ENCODE data around the gene H2BK1. TPM values are rescaled to one million over a fixed set of nuclear protein-coding genes. Genes with fewer than 3 reads are reported as not detected.

Gene H2BK1
- total RNA-seq, 1 donor from 2014 or later, result not detected

DNA sequence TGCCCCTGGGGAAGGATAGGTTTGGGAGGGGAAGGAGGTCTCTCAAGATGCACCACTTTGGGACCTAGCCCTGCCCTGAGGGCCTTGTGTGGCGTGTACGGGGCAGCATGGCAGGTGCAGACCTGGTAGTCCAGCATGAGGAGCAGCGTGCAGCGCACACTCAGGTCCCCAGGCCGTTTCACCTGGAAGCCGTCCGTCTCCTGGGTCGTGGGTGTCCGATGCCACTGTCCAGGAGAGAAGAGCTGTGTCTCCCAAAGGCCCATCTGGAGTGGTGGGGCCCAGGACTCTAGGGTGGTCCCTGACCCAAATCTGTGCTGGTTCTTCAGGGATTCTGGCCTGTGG, 31.4 kb upstream of the H2BK1 start:
- TF ChIP-seq CTCF (IDR thresholded peaks at IDR 0.05; ENCODE audit: borderline replicate concordance), result no peak
- H3K36me3 ChIP-seq, result peaks cover 51% of the 10 kb centered on the region
- H3K9me3 ChIP-seq (replicated peaks), result no peaks in the 10 kb centered on the region
- H3K27me3 ChIP-seq (ENCODE audit: low read depth), result peaks cover 22% of the 10 kb centered on the region
- H3K4me1 ChIP-seq, result peaks cover 58% of the 10 kb centered on the region
- intact Hi-C loops (cut with micrococcal nuclease), result no loop called here
- no peak for DNase-seq
- H3K27ac ChIP-seq (replicated peaks), result peak overlapping the region; percentile 74
- no peak overlapping the region for H3K4me3 ChIP-seq

GRCh38 chr7:151240942-151241754, 30.9 kb upstream of the H2BK1 start:
- DNase-seq, result no peak
- Histone ChIP-seq H3K27ac (replicated peaks) (peak overlapping the region; percentile 74), H3K4me1 (peaks cover 52% of the 10 kb centered on the region), H3K27me3 (ENCODE audit: low read depth) (peaks cover 16% of the 10 kb centered on the region), H3K36me3 (peaks cover 57% of the 10 kb centered on the region), H3K9me3 (replicated peaks) (no peaks in the 10 kb centered on the region), H3K4me3 (no peak overlapping the region)
- no peak for TF ChIP-seq CTCF (IDR thresholded peaks at IDR 0.05; ENCODE audit: borderline replicate concordance)
- intact Hi-C loops (cut with micrococcal nuclease), result no loop called here

GRCh38 chr7:151240536-151240935, 30.2 kb upstream of the H2BK1 start:
- Histone ChIP-seq H3K27me3 (ENCODE audit: low read depth) (peaks cover 10% of the 10 kb centered on the region), H3K9me3 (replicated peaks) (no peaks in the 10 kb centered on the region), H3K4me1 (peaks cover 48% of the 10 kb centered on the region), H3K36me3 (peaks cover 62% of the 10 kb centered on the region), H3K4me3 (no peak overlapping the region), H3K27ac (replicated peaks) (peak overlapping the region; percentile 74)
- intact Hi-C loops (cut with micrococcal nuclease), result no loop called here
- DNase-seq, result no peak
- TF ChIP-seq CTCF (IDR thresholded peaks at IDR 0.05; ENCODE audit: borderline replicate concordance), result no peak

DNA sequence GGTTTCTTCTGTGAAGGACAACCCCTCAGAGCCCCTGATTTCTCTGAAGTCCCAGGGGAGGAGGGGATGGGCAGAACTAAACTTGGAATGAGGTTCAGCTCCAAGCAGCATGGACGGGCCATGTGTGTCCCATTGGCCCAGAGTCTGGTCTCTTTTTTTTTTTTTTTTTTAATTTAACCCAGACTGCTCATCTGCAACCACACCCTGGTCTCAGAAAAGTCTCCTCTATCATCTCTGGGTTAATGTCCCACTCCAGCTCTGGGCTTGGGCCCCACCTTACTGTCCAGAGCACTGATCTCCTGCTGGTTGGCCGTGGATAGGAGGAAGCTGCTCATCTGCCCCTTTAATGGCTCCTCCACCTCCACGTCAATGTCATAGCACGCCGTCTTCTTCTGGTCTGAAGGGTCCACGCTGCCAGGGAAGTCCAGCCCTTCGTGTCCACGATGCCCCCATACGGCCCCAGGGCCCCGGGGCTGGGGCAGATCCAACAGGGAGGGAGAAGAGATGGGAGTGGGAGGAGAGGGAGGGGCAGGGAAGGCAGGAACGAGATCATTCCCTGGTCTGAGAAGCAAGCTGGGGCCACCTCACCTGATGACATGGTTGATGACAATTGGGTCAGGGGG, 29.7 kb upstream of the H2BK1 start:
- H3K4me3 ChIP-seq, result no peak overlapping the region
- peaks cover 48% of the 10 kb centered on the region for H3K4me1 ChIP-seq
- TF ChIP-seq CTCF (IDR thresholded peaks at IDR 0.05; ENCODE audit: borderline replicate concordance), result no peak
- peaks cover 67% of the 10 kb centered on the region for H3K36me3 ChIP-seq
- H3K27ac ChIP-seq (replicated peaks), result peak overlapping the region; percentile 74
- no peak for DNase-seq
- H3K27me3 ChIP-seq (ENCODE audit: low read depth), result peaks cover 4% of the 10 kb centered on the region
- no peaks in the 10 kb centered on the region for H3K9me3 ChIP-seq (replicated peaks)
- intact Hi-C loops (cut with micrococcal nuclease), result no loop called here

- intact Hi-C loops (cut with micrococcal nuclease), result no loop called here
- no peak for TF ChIP-seq CTCF (IDR thresholded peaks at IDR 0.05; ENCODE audit: borderline replicate concordance)
- DNase-seq, result no peak
- peak overlapping the region; percentile 74 for H3K27ac ChIP-seq (replicated peaks)
- H3K36me3 ChIP-seq, result peaks cover 67% of the 10 kb centered on the region
- no peaks in the 10 kb centered on the region for H3K27me3 ChIP-seq (ENCODE audit: low read depth)
- no peaks in the 10 kb centered on the region for H3K9me3 ChIP-seq (replicated peaks)
- H3K4me3 ChIP-seq, result no peak overlapping the region
- H3K4me1 ChIP-seq, result peaks cover 48% of the 10 kb centered on the region
Measured at GRCh38 chr7:151238924-151239836, 28.9 kb upstream of the H2BK1 start.
